ENCODE measurements around the gene PRRC2A.

PRRC2A gene

GRCh38 chr6:31626952-31627351 is 6.4 kb downstream of the PRRC2A start:
- DNase-seq = no peak

GRCh38 chr6:31627690-31628287 is 7.3 kb downstream of the PRRC2A start:
- DNase-seq = no peak

DNA sequence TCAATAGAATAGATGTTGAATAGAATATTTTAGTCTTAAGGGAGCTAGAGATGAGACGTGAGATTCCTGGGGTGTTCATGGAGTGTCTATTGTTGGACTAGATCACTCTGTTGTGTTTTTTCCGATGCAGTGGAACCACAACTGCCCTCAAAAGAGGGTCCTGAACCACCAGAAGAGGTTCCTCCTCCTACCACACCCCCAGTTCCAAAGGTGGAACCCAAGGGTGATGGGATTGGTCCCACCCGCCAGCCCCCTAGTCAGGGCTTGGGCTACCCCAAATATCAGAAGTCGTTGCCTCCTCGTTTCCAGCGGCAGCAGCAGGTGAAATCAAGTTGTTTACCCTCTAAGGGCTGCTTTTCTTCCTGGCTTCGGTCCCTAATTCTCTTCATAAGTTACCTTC is 8.5 kb downstream of the PRRC2A start:
- DNase-seq = no peak

GRCh38 chr6:31630177-31630934 is 9.8 kb downstream of the PRRC2A start:
- no peak for DNase-seq

DNA sequence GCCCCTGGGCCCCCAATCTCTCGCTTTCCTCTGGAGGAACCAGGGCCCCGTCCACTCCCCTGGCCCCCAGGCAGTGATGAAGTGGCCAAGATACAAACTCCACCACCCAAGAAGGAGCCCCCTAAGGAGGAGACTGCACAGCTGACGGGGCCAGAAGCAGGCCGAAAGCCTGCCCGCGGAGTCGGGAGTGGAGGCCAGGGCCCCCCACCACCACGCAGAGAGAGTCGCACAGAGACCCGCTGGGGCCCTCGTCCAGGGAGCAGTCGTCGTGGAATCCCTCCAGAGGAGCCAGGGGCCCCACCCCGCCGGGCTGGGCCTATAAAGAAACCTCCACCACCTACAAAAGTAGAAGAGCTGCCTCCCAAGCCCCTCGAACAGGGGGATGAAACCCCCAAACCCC is 10.7 kb downstream of the PRRC2A start:
- no peak for DNase-seq

DNA sequence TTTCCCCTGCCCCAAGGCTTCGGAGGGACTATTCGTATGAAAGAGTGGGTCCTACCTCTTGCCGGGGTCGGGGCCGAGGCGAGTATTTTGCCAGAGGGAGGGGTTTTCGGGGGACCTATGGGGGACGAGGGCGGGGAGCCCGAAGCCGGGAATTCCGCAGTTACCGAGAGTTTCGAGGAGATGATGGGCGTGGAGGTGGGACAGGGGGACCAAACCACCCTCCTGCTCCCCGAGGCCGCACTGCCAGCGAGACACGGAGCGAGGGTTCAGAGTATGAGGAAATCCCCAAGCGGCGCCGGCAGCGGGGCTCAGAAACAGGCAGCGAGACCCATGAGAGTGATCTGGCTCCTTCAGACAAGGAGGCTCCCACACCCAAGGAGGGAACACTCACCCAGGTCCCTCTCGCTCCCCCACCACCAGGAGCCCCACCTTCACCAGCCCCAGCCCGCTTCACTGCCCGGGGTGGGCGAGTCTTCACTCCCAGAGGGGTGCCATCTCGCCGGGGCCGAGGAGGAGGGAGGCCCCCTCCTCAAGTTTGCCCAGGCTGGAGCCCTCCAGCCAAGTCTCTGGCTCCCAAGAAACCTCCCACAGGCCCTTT is 11.3 kb downstream of the PRRC2A start:
- no peak for DNase-seq

- DNase-seq = no peak
Measured at GRCh38 chr6:31632279-31632946, 11.9 kb downstream of the PRRC2A start.

DNA sequence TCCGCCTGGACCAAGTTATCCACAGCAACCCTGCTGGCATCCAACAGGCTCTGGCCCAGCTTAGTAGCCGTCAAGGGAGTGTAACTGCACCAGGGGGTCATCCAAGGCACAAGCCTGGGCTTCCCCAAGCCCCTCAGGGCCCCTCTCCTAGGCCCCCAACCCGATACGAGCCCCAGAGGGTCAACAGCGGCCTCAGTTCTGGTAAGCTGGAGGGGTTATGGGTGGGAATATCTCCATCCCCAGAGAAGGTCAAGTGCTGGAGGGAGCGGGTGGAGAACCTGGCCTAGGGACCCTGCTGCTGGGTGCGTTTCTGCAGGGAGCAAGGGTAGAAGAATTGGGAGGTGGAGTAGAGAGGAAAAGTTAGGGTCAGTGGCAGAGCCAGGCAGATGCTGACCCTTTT is 12.9 kb downstream of the PRRC2A start:
- DNase-seq = no peak

- no peak for DNase-seq
Measured at GRCh38 chr6:31634131-31634530, 13.6 kb downstream of the PRRC2A start.

DNA sequence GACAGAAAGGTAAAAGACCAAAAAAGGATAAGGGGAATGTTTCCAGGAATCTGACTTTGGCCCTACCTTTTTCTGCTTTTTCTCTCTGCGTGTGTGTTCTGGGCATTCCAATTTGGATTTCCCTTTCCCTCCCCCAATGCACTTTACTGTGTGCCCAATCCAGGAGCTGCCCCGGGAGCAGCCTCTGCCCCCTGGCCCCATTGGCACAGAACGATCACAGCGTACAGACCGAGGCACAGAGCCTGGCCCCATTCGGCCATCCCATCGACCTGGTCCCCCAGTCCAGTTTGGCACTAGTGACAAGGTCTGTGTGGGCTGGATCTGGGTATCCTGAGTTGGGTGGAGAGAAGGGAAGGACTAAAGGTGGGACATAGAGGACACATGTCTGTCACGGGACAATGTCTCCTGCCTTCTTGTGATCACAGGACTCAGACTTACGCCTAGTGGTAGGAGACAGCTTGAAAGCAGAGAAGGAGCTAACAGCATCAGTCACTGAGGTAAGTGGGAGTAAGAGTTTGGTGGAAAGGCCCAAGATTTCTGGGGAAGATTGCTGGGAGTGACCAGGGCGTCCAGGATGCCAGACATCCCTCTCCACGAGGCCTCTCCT is 14.6 kb downstream of the PRRC2A start:
- no peak for DNase-seq

GRCh38 chr6:31636698-31637596 is 16.4 kb downstream of the PRRC2A start:
- DNase-seq = no peak

GRCh38 chr6:31639043-31639442 is 18.5 kb downstream of the PRRC2A start:
- DNase-seq = no peak

DNA sequence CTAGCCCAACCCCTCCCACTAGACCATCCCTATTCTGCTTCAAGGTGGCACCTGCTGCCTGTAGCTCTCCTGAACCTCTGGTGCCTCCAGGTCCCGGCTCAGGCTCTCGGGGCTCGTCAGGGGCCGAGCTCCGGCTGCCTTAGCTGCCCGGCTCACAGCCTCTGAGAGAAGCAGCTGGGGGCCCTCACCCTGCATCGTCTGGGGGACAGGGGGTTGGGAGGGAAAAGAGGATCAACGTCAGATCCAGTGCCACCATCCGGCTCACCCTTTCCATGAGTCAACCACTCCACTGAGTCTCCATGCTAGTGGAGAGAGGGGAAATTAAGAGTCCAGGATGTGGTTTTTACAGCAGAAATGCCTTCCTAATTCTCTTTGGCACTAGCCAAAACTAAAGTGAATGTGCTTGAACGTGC is 18.9 kb downstream of the PRRC2A start:
- no peak for DNase-seq

DNA sequence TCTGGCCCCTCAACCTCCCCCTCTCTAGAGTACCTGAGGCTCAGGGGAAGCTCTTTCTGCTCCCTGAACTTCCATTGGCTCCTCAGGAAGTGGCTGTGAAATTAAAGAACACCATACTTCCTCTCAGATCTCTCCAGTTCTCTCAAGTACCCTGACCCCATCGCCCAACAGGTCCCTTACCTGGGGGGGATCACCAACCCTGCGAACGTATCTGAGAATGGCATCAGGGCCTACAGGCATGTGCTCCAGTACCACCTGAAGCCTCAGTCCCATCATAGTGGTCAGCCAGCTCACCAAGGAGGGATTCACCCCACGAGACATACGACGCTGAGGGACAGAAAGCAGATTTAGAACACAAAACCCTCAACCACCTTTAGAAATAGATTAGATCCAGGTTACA is 20.1 kb downstream of the PRRC2A start:
- DNase-seq = no peak

DNA sequence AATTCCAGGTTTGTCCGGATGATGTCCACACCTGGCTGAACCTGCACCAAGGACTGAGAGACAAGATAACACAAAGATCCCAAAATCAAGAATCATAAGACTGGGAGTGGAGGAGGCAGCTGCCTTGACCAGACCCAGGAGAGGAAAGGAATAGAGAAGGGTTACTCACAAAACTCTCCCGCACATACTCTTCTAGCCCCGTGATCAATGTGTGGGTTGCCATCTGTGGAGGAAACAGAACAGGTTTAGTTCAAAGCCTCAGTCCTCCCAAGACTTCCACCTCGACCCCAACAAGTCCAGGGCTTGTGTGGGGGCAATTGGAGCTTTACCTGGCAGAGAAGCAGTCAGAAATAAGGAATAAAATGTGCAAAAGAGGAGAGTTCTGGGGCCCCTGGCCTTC is 20.9 kb downstream of the PRRC2A start:
- DNase-seq = no peak

GRCh38 chr6:31642798-31643570 is 22.5 kb downstream of the PRRC2A start:
- no peak for DNase-seq

DNA sequence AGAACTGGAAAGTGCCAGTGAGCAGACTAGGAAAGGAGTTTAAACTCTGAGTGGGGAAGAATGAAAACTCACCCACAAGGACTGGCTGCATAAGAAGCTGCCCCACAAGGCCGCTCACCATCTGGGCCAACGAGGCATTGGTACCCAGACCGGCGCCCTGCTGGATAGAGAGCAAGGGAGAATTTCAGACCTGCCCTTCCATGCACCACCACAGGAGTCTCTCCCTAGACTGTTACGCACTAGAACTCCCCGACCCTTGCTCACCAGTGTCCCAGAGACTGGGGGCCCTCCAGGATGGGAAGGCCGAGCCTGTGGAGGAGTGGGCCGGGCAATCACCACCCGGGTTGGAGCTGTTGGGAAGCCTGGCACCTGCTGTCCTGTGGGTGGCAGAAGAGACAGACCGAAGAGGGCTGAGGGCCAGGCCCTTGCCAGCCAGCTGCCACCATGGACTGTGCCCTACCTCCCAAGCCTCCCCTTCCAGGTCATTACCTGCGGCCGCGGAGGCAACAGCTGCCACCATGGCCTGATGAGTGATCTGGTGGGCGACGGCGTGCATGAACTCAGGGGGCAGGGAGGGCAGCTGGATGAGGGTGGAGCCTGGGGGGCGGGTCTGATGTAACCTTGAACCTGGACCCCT is 23.4 kb downstream of the PRRC2A start:
- DNase-seq = no peak

DNA sequence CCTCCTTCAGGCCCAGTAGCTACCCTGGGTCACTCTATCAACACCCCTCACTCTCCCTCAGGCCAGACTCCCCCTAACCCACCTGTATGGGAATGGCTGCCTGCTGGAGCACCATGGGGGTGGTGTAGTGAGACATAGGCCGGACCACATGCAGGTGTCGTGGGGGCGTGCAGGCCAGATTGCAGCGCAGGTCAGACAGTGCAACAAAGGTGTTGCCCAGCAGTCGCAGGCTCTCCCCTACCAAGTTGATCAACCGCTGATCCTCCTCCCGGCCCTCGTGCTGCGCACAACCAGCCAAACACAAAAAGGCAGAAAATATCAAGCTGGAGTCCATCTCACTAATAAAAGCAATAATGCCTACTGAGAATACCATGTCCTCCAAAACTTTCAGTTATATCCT is 24.8 kb downstream of the PRRC2A start:
- DNase-seq = no peak

DNA sequence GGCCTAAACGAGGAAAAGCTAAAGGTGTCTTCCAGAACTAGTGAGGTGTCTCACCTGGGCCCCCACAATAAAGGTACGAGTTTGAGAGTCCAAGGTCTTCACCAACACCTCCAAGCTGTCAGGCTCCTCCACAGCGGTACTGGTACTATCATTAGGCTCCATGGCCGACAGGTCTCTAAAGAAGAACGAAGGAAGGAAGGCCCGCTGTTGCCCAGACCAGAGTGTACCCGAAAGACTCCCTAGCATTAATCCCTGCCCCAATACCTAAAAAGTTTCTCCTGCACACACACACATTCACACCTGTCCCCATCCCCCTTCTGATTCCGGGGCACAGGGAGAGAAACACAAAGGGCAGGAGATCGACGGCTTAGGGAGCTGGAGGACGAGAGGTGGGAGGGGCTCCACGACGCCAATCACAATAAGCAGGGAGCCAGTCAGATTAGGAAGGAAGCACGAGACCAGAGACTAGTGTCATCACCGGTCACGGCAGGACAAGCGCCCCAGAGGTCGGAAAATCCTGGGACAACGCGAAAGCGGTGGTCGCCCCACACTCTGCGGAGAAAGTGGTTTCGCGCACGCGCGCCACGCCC is 31.2 kb downstream of the PRRC2A start:
- DNase-seq = no peak

- peak; percentile 81 for DNase-seq
Measured at GRCh38 chr6:31652925-31653724, 32.6 kb downstream of the PRRC2A start.
